GM10248 (cell line): ENCODE data around the gene PGLYRP4.

Source experiments
- CTCF ChIA-PET: fragments of 300-600 bp; sonication (Branson Sonifier 250); formaldehyde crosslinking; extraction: SDS; loops from one replicate; lab custom pipeline; 2021; ENCODE audit warnings: antibody characterized with exemption; lab: Yijun Ruan, JAX
- POLR2A ChIA-PET: fragments of 350-650 bp; sonication (Branson Sonifier 250); formaldehyde crosslinking; extraction: SDS; loops from one replicate; lab custom pipeline; 2020; ENCODE audit warnings: antibody characterized with exemption; lab: Yijun Ruan, JAX
- DNase-seq: peaks from one replicate; pipeline ENCODE4 v3.0.0; 2012; ENCODE audit errors: extremely low spot score
- CTCF ChIP-seq: IDR thresholded peaks from 2 replicates; pipeline ENCODE4 v1.5.1; 2012; ENCODE audit warnings: mild to moderate bottlenecking, low read depth; ENCODE audit errors: extremely low read depth, missing control alignments, control extremely low read depth

Gene PGLYRP4

GRCh38 chr1:153380711-153381110, 32.1 kb upstream of the PGLYRP4 start:
- CTCF ChIA-PET = no interaction called here
- POLR2A ChIA-PET = no interaction called here
- TF ChIP-seq CTCF = no peak
- no peak for DNase-seq

- DNase-seq = no peak
- ChIA-PET CTCF (no interaction called here), POLR2A (no interaction called here)
- TF ChIP-seq CTCF = no peak
Observed at GRCh38 chr1:153379591-153379990, 30.9 kb upstream of the PGLYRP4 start.

GRCh38 chr1:153375511-153375910, 26.9 kb upstream of the PGLYRP4 start, which contains the start of gene S100A12:
TSS of gene S100A12 (minus strand) at chr1:153375621. CDS start at chr1:153374592, 1,029 bp downstream.
- POLR2A ChIA-PET = no interaction called here
- DNase-seq = no peak
- CTCF ChIA-PET = interaction anchor here (0.6 to 1.5 kb wide), 3 partner anchors 8 to 38 kb away, joined by 3 to 5 read pairs (median 4); no protein-coding TSS in a partner anchor
- no peak for TF ChIP-seq CTCF

GRCh38 chr1:153374071-153374470, 25.4 kb upstream of the PGLYRP4 start:
- POLR2A ChIA-PET = no interaction called here
- TF ChIP-seq CTCF = no peak
- no peak for DNase-seq
- CTCF ChIA-PET = interaction anchor here (0.6 to 1.0 kb wide), 3 partner anchors 22 to 64 kb away, joined by 3 read pairs; no protein-coding TSS in a partner anchor

GRCh38 chr1:153372571-153372970, 23.9 kb upstream of the PGLYRP4 start:
- ChIA-PET CTCF (interaction anchor here (0.9 to 1.5 kb wide), 3 partner anchors 17 to 20 kb away, joined by 3 to 5 read pairs (median 4); no protein-coding TSS in a partner anchor), POLR2A (no interaction called here)
- no peak for DNase-seq
- no peak for TF ChIP-seq CTCF

- no peak for TF ChIP-seq CTCF
- POLR2A ChIA-PET = no interaction called here
- no peak for DNase-seq
- CTCF ChIA-PET = no interaction called here
Observed at GRCh38 chr1:153371231-153371630, 22.6 kb upstream of the PGLYRP4 start.
